SJCRH30 (cell line): ENCODE results near the gene BCL2L12. TPM values are rescaled to one million over a fixed set of nuclear protein-coding genes. Genes with fewer than 3 reads are reported as not detected.

ENCODE experiments used
- DNase-seq, 2 experiments: peaks; one replicate each; pipeline ENCODE4 v3.0.0-alpha.2; 2015 to 2020
- H3K27ac ChIP-seq: fragments of 250-450 bp; sonication (Bioruptor Pico); 2 replicates; pipeline ENCODE4 v1.5.1; 2020; ENCODE audit warnings: mild to moderate bottlenecking, moderate library complexity
- H3K27me3 ChIP-seq: fragments of 250-450 bp; sonication (Bioruptor Pico); 2 replicates; pipeline ENCODE4 v1.5.1; 2020; ENCODE audit warnings: mild to moderate bottlenecking, moderate library complexity
- H3K36me3 ChIP-seq: fragments of 250-450 bp; sonication (Bioruptor Pico); 2 replicates; pipeline ENCODE4 v1.5.1; 2020; ENCODE audit warnings: mild to moderate bottlenecking, moderate library complexity
- H3K4me1 ChIP-seq: fragments of 250-450 bp; sonication (Bioruptor Pico); 2 replicates; pipeline ENCODE4 v1.5.1; 2020; ENCODE audit warnings: mild to moderate bottlenecking, moderate library complexity
- H3K4me3 ChIP-seq: fragments of 250-450 bp; sonication (Bioruptor Pico); 2 replicates; pipeline ENCODE4 v1.5.1; 2020; ENCODE audit warnings: mild to moderate bottlenecking, moderate library complexity
- H3K9me3 ChIP-seq: fragments of 250-450 bp; sonication (Bioruptor Pico); replicated peaks from 2 replicates; pipeline ENCODE4 v1.5.1; 2020; ENCODE audit warnings: mild to moderate bottlenecking, moderate library complexity
- total RNA-seq: library from RNA; depleted of rRNA; stranded (reverse); fragments of >200 nt; shearing (Covaris generic); gene quantifications from 2 replicates; pipeline ENCODE4 v1.2.3, GENCODE V29; 2014

Gene BCL2L12
- total RNA-seq, 1 experiment from 2014 or later: 45.2 TPM

- Histone ChIP-seq H3K4me1 (0 out of 2 replicates have a peak, but pooled peaks cover 3% of the 10 kb centered on the region), H3K36me3 (peaks cover 26% of the 10 kb centered on the region), H3K27me3 (no peaks in the 10 kb centered on the region), H3K4me3 (peak overlapping the region; percentile 57), H3K9me3 (no peaks in the 10 kb centered on the region), H3K27ac (no peak overlapping the region; the same call in 1 of the 2 replicates)
- DNase-seq: peak; percentile 79 to 86
Observed at GRCh38 chr19:49691243-49692146, 25.8 kb downstream of the BCL2L12 start.

- no peak overlapping the region for H3K27ac ChIP-seq
- H3K4me3 ChIP-seq: no peak overlapping the region
- DNase-seq: no peak
- peaks cover 22% of the 10 kb centered on the region for H3K36me3 ChIP-seq
- H3K27me3 ChIP-seq: no peaks in the 10 kb centered on the region
- 0 out of 2 replicates have a peak, but pooled peaks cover 3% of the 10 kb centered on the region for H3K4me1 ChIP-seq
- H3K9me3 ChIP-seq: no peaks in the 10 kb centered on the region
Observed at GRCh38 chr19:49692147-49692506, 26.4 kb downstream of the BCL2L12 start.

- H3K4me1 ChIP-seq: no peaks in the 10 kb centered on the region
- H3K9me3 ChIP-seq: no peaks in the 10 kb centered on the region
- DNase-seq: no peak
- H3K4me3 ChIP-seq: no peak overlapping the region
- H3K27ac ChIP-seq: no peak overlapping the region
- H3K36me3 ChIP-seq: no peaks in the 10 kb centered on the region
- no peaks in the 10 kb centered on the region for H3K27me3 ChIP-seq
Observed at GRCh38 chr19:49696115-49696514, 30.4 kb downstream of the BCL2L12 start.

GRCh38 chr19:49696865-49697264 lies 31.1 kb downstream of the BCL2L12 start:
- Histone ChIP-seq H3K4me1 (no peaks in the 10 kb centered on the region), H3K27ac (no peak overlapping the region), H3K36me3 (no peaks in the 10 kb centered on the region), H3K4me3 (no peak overlapping the region), H3K27me3 (no peaks in the 10 kb centered on the region), H3K9me3 (no peaks in the 10 kb centered on the region)
- DNase-seq: no peak

- H3K4me3 ChIP-seq: no peak overlapping the region
- no peak overlapping the region for H3K27ac ChIP-seq
Observed at GRCh38 chr19:49699364-49699763, 33.6 kb downstream of the BCL2L12 start.

GRCh38 chr19:49700563-49700962 lies 34.8 kb downstream of the BCL2L12 start:
- H3K4me3 ChIP-seq: no peak overlapping the region
- H3K27ac ChIP-seq: no peak overlapping the region
- no peaks in the 10 kb centered on the region for H3K36me3 ChIP-seq
- DNase-seq: no peak
- no peaks in the 10 kb centered on the region for H3K27me3 ChIP-seq
- no peaks in the 10 kb centered on the region for H3K4me1 ChIP-seq
- H3K9me3 ChIP-seq: no peaks in the 10 kb centered on the region

More at GRCh38 chr19:49699364-49699763, 33.6 kb downstream of the BCL2L12 start:
- DNase-seq: no peak
- Histone ChIP-seq H3K4me1 (no peaks in the 10 kb centered on the region), H3K27me3 (no peaks in the 10 kb centered on the region), H3K9me3 (no peaks in the 10 kb centered on the region), H3K36me3 (no peaks in the 10 kb centered on the region)

- no peaks in the 10 kb centered on the region for H3K27me3 ChIP-seq
- no peaks in the 10 kb centered on the region; the same call in 1 of the 2 replicates for H3K36me3 ChIP-seq
- H3K9me3 ChIP-seq: no peaks in the 10 kb centered on the region
- H3K4me1 ChIP-seq: no peaks in the 10 kb centered on the region
- no peak overlapping the region for H3K4me3 ChIP-seq
- no peak for DNase-seq
- H3K27ac ChIP-seq: no peak overlapping the region
Observed at GRCh38 chr19:49701271-49701786, 35.6 kb downstream of the BCL2L12 start.

- DNase-seq: no peak
- H3K27ac ChIP-seq: no peak overlapping the region
- H3K4me3 ChIP-seq: no peak overlapping the region
- H3K4me1 ChIP-seq: no peaks in the 10 kb centered on the region
- no peaks in the 10 kb centered on the region for H3K9me3 ChIP-seq
- H3K27me3 ChIP-seq: no peaks in the 10 kb centered on the region
- no peaks in the 10 kb centered on the region; the same call in 1 of the 2 replicates for H3K36me3 ChIP-seq
Observed at GRCh38 chr19:49704888-49705642, 39.3 kb downstream of the BCL2L12 start.

GRCh38 chr19:49705919-49706318 lies 40.2 kb downstream of the BCL2L12 start:
- no peak for DNase-seq
- H3K27ac ChIP-seq: no peak overlapping the region
- H3K27me3 ChIP-seq: no peaks in the 10 kb centered on the region
- no peaks in the 10 kb centered on the region; the same call in 1 of the 2 replicates for H3K36me3 ChIP-seq
- no peak overlapping the region for H3K4me3 ChIP-seq
- no peaks in the 10 kb centered on the region for H3K4me1 ChIP-seq
- no peaks in the 10 kb centered on the region for H3K9me3 ChIP-seq

GRCh38 chr19:49710372-49710951 lies 44.7 kb downstream of the BCL2L12 start:
- no peak overlapping the region for H3K4me3 ChIP-seq
- H3K36me3 ChIP-seq: no peaks in the 10 kb centered on the region; the same call in 1 of the 2 replicates
- no peaks in the 10 kb centered on the region for H3K27me3 ChIP-seq
- H3K27ac ChIP-seq: no peak overlapping the region
- peaks cover 9% of the 10 kb centered on the region for H3K4me1 ChIP-seq
- no peak for DNase-seq
- H3K9me3 ChIP-seq: no peaks in the 10 kb centered on the region

GRCh38 chr19:49712397-49712859 lies 46.7 kb downstream of the BCL2L12 start:
- Histone ChIP-seq H3K36me3 (no peaks in the 10 kb centered on the region), H3K9me3 (no peaks in the 10 kb centered on the region), H3K4me3 (peak overlapping the region; percentile 37), H3K27ac (peak overlapping the region; percentile 69), H3K4me1 (peaks cover 9% of the 10 kb centered on the region), H3K27me3 (no peaks in the 10 kb centered on the region)
- DNase-seq: peak; percentile 96 to 97

GRCh38 chr19:49713236-49713845 lies 47.6 kb downstream of the BCL2L12 start:
- no peaks in the 10 kb centered on the region for H3K27me3 ChIP-seq
- peak; percentile 67 to 75 for DNase-seq
- no peaks in the 10 kb centered on the region for H3K36me3 ChIP-seq
- peak overlapping the region; percentile 69 for H3K27ac ChIP-seq
- no peaks in the 10 kb centered on the region for H3K9me3 ChIP-seq
- peaks cover 9% of the 10 kb centered on the region for H3K4me1 ChIP-seq
- H3K4me3 ChIP-seq: peak overlapping the region; percentile 37; the same call in 1 of the 2 replicates

GRCh38 chr19:49716154-49716553 lies 50.4 kb downstream of the BCL2L12 start:
- H3K27me3 ChIP-seq: no peaks in the 10 kb centered on the region
- H3K9me3 ChIP-seq: no peaks in the 10 kb centered on the region
- H3K4me1 ChIP-seq: peaks cover 9% of the 10 kb centered on the region
- no peak overlapping the region for H3K4me3 ChIP-seq
- no peak for DNase-seq
- no peak overlapping the region for H3K27ac ChIP-seq
- H3K36me3 ChIP-seq: no peaks in the 10 kb centered on the region

GRCh38 chr19:49718511-49718910 lies 52.8 kb downstream of the BCL2L12 start:
- no peaks in the 10 kb centered on the region for H3K36me3 ChIP-seq
- peaks cover 5% of the 10 kb centered on the region for H3K4me1 ChIP-seq
- H3K27me3 ChIP-seq: no peaks in the 10 kb centered on the region
- H3K9me3 ChIP-seq: no peaks in the 10 kb centered on the region
- DNase-seq: no peak
- H3K27ac ChIP-seq: no peak overlapping the region
- no peak overlapping the region for H3K4me3 ChIP-seq
